H1 (cell line): Measurements from ENCODE around the gene ZNF226. TPM values are rescaled to one million over a fixed set of nuclear protein-coding genes. Genes with fewer than 3 reads are reported as not detected.
A peak's percentile ranks its signal among the peaks of the same experiment; 100 is the strongest.

Source experiments
- BACH1 ChIP-seq: IDR thresholded peaks from 2 replicates; pipeline ENCODE4 v1.6.1; 2012; ENCODE audit warnings: low read length, improper control_type of control experiment
- CREB1 ChIP-seq: IDR thresholded peaks from 2 replicates; pipeline ENCODE4 v1.6.1; 2012; ENCODE audit warnings: inconsistent platforms
- CTBP2 ChIP-seq: IDR thresholded peaks from 2 replicates; pipeline ENCODE4 v1.7.0; 2011; ENCODE audit warnings: borderline replicate concordance, mild to moderate bottlenecking, moderate library complexity, mixed read lengths, low read length; ENCODE audit not compliant: insufficient read depth, insufficient read length
- E2F6 ChIP-seq: IDR thresholded peaks from 2 replicates; pipeline ENCODE4 v1.6.1; 2012; ENCODE audit warnings: inconsistent platforms
- GTF2F1 ChIP-seq: IDR thresholded peaks from 2 replicates; pipeline ENCODE4 v1.6.1; 2012; ENCODE audit warnings: low read depth, low read length, improper control_type of control experiment, borderline replicate concordance
- JUN ChIP-seq: IDR thresholded peaks from 2 replicates; pipeline ENCODE4 v1.6.1; 2011; ENCODE audit warnings: low read depth, mild to moderate bottlenecking, improper control_type of control experiment, low read length
- KDM4A ChIP-seq: IDR thresholded peaks from one replicate; pipeline ENCODE4 v1.7.1; 2012; ENCODE audit warnings: low read depth, mild to moderate bottlenecking, moderate library complexity, low read length, inconsistent platforms; ENCODE audit not compliant: severe bottlenecking
- NANOG ChIP-seq: IDR thresholded peaks from 2 replicates; pipeline ENCODE4 v1.6.1; 2011; ENCODE audit warnings: low read length, low read depth, mild to moderate bottlenecking, inconsistent platforms; ENCODE audit not compliant: insufficient read depth, poor library complexity, severe bottlenecking
- SIRT6 ChIP-seq: IDR thresholded peaks from one replicate; pipeline ENCODE4 v1.7.1; 2012; ENCODE audit warnings: low read length, inconsistent platforms
- SIX5 ChIP-seq: IDR thresholded peaks from 2 replicates; pipeline ENCODE4 v1.6.1; 2011; ENCODE audit warnings: mild to moderate bottlenecking, low read depth, low read length
- TAF1 ChIP-seq: IDR thresholded peaks from 2 replicates; pipeline ENCODE4 v1.6.1; 2011; ENCODE audit warnings: mild to moderate bottlenecking, low read depth, low read length
- ZNF274 ChIP-seq: IDR thresholded peaks from 2 replicates; pipeline ENCODE4 v1.7.0; 2012; ENCODE audit warnings: low read length, borderline replicate concordance; ENCODE audit errors: extremely low read depth
- polyA plus RNA-seq, 7 experiments: library from polyadenylated mRNA; depleted of rRNA in 3 of 7; stranded (reverse) in 5 of 7; unstranded in 2 of 7; fragments of >200 nt in 5 of 7; fragments of 200-250 nt in 2 of 7; gene quantifications; 1 replicate in 5 of 7; 2 replicates in 1 of 7; 4 replicates in 1 of 7; pipeline versions ENCODE4 v1.2.1 to v1.2.3, GENCODE V29; 2011 to 2013; ENCODE audit warnings: missing spikeins in 2 of 7, mixed read lengths in 2 of 7
- total RNA-seq: library from RNA; stranded (reverse); fragmentation: NEBNext Ultra II Directional; extraction: Animal tissue kit (Norgen Biotek cat#: 25700); gene quantifications from 2 replicates; pipeline ENCODE4 v1.2.1, GENCODE V29; 2021

ZNF226 gene
- total and polyA plus RNA-seq, 2 of the 8 experiments (the other 6 are each of a cell fraction or from before 2014, with no cell fraction given): 4.1 to 18.3 TPM

GRCh38 chr19:44207126-44207803, 42.4 kb downstream of the ZNF226 start (continued):
- TF ChIP-seq NANOG: no peak
- TF ChIP-seq E2F6: no peak
- peak; percentile 83 for TF ChIP-seq SIX5
- TF ChIP-seq SIRT6: peak; percentile 33
- TF ChIP-seq JUN: no peak
- TF ChIP-seq KDM4A: peak; percentile 89
- TF ChIP-seq CREB1: no peak
- TF ChIP-seq TAF1: peak; percentile 68
- no peak for TF ChIP-seq CTBP2
- TF ChIP-seq GTF2F1: peak; percentile 70
- no peak for TF ChIP-seq ZNF274
- no peak for TF ChIP-seq BACH1
